ENCODE data around the gene CSNK1A1L. TPM values are rescaled to one million over a fixed set of nuclear protein-coding genes. Genes with fewer than 3 reads are reported as not detected.

CSNK1A1L gene
- total and polyA plus RNA-seq, 2 of the 13 experiments (the other 11 are each of a cell fraction or from before 2014, with no cell fraction given) = not detected

DNA sequence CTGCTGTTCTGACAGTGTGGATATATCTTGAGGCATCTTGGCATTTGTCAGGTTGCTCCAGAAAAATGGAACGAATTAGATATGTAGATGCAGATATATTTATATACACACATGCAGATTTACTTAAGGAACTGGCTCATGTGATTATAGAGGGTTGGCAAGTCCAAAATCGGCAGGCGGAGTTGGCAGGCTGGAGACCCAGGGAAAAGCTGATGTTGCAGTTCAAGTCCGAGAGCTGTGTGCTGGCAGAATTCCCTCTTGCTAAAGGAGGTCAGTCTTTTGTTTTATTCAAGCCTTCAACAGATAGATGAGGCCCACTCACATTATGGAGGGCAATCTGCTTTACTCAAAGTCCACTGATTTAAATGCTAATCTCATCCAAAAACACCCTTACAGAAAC is 24.4 kb upstream of the CSNK1A1L start:
- no TSS peak for BruUV-seq (replicated peaks)
- Histone ChIP-seq H3K9me3 (ENCODE audit: low read length) (no peaks in the 10 kb centered on the region), H3K9ac (ENCODE audit: insufficient read depth, low read depth, low read length) (no peak overlapping the region), H3K79me2 (ENCODE audit: insufficient read depth, low read length) (no peaks in the 10 kb centered on the region), H3K4me1 (ENCODE audit: insufficient read depth, low read length) (no peaks in the 10 kb centered on the region), H4K20me1 (ENCODE audit: insufficient read depth, low read length) (no peaks in the 10 kb centered on the region), H3K36me3 (replicated peaks in 1 of 2; ENCODE audit: control insufficient read depth in 1 of 2, insufficient read depth in 2 of 2, low read length in 2 of 2) (no peaks in the 10 kb centered on the region), H3K4me3 (replicated peaks in 1 of 3; ENCODE audit: insufficient read depth in 1 of 3, low read depth in 2 of 3, low read length in 3 of 3) (no peak overlapping the region), H3K27me3 (ENCODE audit: control insufficient read depth in 1 of 2, insufficient read depth in 2 of 2, low read length in 2 of 2) (no peaks in the 10 kb centered on the region), H3K4me2 (ENCODE audit: low read depth, low read length) (no peak overlapping the region), H3K27ac (ENCODE audit: extremely low read length, insufficient read depth, low read length) (no peak overlapping the region), H2AFZ (ENCODE audit: low read length) (no peak overlapping the region)
- in situ Hi-C loops (cut with HindIII; ENCODE audit: extremely low pct_ligation_motif_present, low pct_unique_long_range_greater_than_20kb) (no loop called here), intact Hi-C loops (cut with micrococcal nuclease; ENCODE audit: unreplicated experiment) (no loop called here)
- ATAC-seq (no peak), FAIRE-seq (no peak), DNase-seq (ENCODE audit: low spot score) (no peak)
- TF ChIP-seq, protein P1, sequence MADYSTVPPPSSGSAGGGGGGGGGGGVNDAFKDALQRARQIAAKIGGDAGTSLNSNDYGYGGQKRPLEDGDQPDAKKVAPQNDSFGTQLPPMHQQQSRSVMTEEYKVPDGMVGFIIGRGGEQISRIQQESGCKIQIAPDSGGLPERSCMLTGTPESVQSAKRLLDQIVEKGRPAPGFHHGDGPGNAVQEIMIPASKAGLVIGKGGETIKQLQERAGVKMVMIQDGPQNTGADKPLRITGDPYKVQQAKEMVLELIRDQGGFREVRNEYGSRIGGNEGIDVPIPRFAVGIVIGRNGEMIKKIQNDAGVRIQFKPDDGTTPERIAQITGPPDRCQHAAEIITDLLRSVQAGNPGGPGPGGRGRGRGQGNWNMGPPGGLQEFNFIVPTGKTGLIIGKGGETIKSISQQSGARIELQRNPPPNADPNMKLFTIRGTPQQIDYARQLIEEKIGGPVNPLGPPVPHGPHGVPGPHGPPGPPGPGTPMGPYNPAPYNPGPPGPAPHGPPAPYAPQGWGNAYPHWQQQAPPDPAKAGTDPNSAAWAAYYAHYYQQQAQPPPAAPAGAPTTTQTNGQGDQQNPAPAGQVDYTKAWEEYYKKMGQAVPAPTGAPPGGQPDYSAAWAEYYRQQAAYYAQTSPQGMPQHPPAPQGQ (CRISPR knock-in tag; IDR thresholded peaks at IDR 0.05; ENCODE audit: borderline replicate concordance) = no peak
- TF ChIP-seq RFX3 (CRISPR knock-in tag; IDR thresholded peaks at IDR 0.05) (no peak), ZMYM4 (CRISPR knock-in tag; IDR thresholded peaks at IDR 0.05) (no peak), ZNF20 (CRISPR knock-in tag; IDR thresholded peaks at IDR 0.05) (no peak), ZNF441 (CRISPR knock-in tag; IDR thresholded peaks at IDR 0.05; ENCODE audit: borderline replicate concordance) (no peak), ZNF660 (CRISPR knock-in tag; IDR thresholded peaks at IDR 0.05; ENCODE audit: borderline replicate concordance, low read depth) (no peak), ZNF674 (CRISPR knock-in tag; IDR thresholded peaks at IDR 0.05; ENCODE audit: low read depth) (no peak), ETV6 (CRISPR knock-in tag; conservative IDR thresholded peaks at IDR 0.05) (no peak)
- TF ChIP-seq, protein P2, sequence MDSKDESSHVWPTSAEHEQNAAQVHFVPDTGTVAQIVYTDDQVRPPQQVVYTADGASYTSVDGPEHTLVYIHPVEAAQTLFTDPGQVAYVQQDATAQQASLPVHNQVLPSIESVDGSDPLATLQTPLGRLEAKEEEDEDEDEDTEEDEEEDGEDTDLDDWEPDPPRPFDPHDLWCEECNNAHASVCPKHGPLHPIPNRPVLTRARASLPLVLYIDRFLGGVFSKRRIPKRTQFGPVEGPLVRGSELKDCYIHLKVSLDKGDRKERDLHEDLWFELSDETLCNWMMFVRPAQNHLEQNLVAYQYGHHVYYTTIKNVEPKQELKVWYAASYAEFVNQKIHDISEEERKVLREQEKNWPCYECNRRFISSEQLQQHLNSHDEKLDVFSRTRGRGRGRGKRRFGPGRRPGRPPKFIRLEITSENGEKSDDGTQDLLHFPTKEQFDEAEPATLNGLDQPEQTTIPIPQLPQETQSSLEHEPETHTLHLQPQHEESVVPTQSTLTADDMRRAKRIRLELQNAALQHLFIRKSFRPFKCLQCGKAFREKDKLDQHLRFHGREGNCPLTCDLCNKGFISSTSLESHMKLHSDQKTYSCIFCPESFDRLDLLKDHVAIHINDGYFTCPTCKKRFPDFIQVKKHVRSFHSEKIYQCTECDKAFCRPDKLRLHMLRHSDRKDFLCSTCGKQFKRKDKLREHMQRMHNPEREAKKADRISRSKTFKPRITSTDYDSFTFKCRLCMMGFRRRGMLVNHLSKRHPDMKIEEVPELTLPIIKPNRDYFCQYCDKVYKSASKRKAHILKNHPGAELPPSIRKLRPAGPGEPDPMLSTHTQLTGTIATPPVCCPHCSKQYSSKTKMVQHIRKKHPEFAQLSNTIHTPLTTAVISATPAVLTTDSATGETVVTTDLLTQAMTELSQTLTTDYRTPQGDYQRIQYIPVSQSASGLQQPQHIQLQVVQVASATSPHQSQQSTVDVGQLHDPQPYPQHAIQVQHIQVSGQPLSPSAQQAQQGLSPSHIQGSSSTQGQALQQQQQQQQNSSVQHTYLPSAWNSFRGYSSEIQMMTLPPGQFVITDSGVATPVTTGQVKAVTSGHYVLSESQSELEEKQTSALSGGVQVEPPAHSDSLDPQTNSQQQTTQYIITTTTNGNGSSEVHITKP (CRISPR knock-in tag; IDR thresholded peaks at IDR 0.05; ENCODE audit: low read depth) = no peak
- TF ChIP-seq, protein P3, sequence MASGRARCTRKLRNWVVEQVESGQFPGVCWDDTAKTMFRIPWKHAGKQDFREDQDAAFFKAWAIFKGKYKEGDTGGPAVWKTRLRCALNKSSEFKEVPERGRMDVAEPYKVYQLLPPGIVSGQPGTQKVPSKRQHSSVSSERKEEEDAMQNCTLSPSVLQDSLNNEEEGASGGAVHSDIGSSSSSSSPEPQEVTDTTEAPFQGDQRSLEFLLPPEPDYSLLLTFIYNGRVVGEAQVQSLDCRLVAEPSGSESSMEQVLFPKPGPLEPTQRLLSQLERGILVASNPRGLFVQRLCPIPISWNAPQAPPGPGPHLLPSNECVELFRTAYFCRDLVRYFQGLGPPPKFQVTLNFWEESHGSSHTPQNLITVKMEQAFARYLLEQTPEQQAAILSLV (CRISPR knock-in tag; IDR thresholded peaks at IDR 0.05; ENCODE audit: borderline replicate concordance) = no peak
- ChIA-PET POLR2A (no interaction called here), CTCF (ENCODE audit: low intra/inter-chr PET ratio, low total read pairs) (no interaction called here)
- 20% methylated on average over 4 of the region's 4 CpGs for WGBS (ENCODE audit: low lambda C conversion rate)
